ENCODE measurements around the gene MEF2A. TPM values are rescaled to one million over a fixed set of nuclear protein-coding genes. Genes with fewer than 3 reads are reported as not detected.
"Not testable (repeated sequence)": the region's sequence is repeated elsewhere in the genome, so short reads cannot be mapped to it uniquely, and the experiment has no call there.

Gene MEF2A
- total RNA-seq, 1 donor from 2014 or later = 61.9 TPM

DNA sequence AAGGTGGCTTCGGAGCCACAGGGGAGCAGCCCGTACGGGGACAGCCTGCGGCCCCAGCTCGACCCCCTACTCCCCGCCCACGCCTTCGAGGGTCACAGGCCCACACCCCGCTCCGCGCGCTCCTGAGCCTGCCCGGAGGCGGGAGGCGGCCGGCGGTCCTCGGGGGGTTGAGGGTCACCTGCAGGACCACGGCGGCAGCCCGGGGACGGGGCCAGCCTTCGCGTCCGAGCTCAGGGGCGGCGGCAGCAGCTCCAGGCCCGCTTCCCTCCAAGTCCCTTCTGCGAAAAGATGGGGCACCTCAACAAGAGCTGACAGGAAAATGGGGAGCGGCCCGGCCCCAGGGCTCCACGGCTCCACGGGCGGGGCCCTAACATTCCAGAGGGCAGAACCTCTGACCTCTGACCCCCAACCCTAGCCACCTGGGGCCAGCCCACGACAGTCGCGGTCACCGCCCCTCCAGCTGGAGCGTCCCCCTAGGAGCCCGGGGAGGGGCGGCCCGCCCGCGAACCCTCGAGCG lies 167.0 kb downstream of the MEF2A start:
- Histone ChIP-seq H3F3A (ENCODE audit: low read depth) (peaks cover 5% of the 10 kb centered on the region), H3K79me2 (ENCODE audit: low read depth) (peaks cover 19% of the 10 kb centered on the region), H4K20me1 (ENCODE audit: low read depth) (peaks cover 29% of the 10 kb centered on the region), H3K4me2 (peak overlapping the region; percentile 88), H3K27me3 (peaks cover 14% of the 10 kb centered on the region), H2AFZ (replicated peaks) (peak overlapping the region; percentile 71), H3K36me3 (no peaks in the 10 kb centered on the region), H3K4me3 (peak overlapping the region; percentile 73), H3K9ac (peak overlapping the region; percentile 51), H3K4me1 (peaks cover 13% of the 10 kb centered on the region), H3K9me3 (ENCODE audit: low read depth) (no peaks in the 10 kb centered on the region), H3K27ac (no peak overlapping the region)
- Mint-ChIP-seq H3K27ac (no peak overlapping the region), H3K9me3 (no peaks in the 10 kb centered on the region), H3K4me3 (peak overlapping the region; percentile 93), H3K4me1 (peaks cover 28% of the 10 kb centered on the region), H3K27me3 (ENCODE audit: insufficient read depth, low read depth) (no peaks in the 10 kb centered on the region), H3K36me3 (no peaks in the 10 kb centered on the region)
- TF ChIP-seq EZH2 (IDR thresholded peaks at IDR 0.05) (no peak), EZH2phosphoT487 (IDR thresholded peaks at IDR 0.05) (no peak), CTCF (IDR thresholded peaks at IDR 0.05) (no peak)
- DNase-seq (ENCODE audit: low spot score) = peak; percentile 63

DNA sequence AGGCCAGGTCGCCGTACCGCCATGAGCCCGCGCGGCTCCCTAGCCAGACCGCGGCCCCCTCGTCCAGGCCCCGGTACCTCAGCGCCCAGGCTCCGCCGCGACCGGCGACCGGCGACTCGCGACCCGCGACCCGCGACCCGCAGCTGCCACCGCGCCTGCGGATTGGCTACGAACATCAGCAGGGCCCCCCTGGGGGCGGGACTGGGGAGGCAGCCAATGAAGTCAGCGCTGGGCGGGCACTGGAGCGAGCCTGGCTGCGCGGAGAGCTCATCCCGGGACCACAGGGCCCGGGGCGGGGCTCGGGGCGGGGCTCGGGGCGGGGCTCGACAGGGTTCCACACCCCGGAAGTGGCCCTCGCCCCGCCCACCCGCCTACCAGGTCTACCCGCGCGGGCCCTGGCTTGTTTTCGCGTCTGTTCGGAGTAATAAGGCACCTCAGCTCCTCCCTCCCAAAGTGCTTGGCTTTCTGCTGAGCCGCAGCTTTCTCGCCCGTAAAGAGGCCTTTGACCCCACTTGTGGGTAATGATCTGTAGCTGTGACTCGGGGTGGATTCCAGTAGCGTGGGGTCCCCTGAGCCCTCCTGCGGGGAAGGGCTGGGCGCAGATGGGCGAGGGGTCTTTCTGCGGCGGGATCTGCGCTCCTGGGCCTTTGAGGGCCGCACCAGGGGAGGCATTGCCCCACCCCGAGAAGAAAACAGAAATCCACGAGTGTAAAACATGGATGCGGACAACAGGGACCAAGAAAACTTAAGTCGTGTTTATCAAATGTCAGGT lies 167.7 kb downstream of the MEF2A start, which contains the start of gene LYSMD4:
TSS of gene LYSMD4 (minus strand) at position 170 of the 772 bp plus-strand sequence. CDS start 1,438 bp downstream, outside the sequence.
- H3K9ac ChIP-seq = peak within 1 kb of the TSS; percentile 51

DNA sequence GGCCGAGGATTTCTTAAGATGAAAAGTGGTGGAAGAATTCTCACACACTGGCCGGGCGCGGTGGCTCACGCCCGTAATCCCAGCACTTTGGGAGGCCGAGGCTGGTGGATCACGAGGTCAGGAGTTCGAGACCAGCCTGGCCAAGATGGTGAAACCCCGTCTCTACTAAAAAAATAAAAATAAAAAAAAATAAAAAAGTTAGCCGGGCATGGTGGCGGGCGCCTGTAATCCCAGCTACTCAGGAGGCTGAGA lies 168.2 kb downstream of the MEF2A start:
- Histone ChIP-seq H3K4me1 (peaks cover 13% of the 10 kb centered on the region), H3K4me2 (peak overlapping the region; percentile 73), H3K79me2 (ENCODE audit: low read depth) (peaks cover 19% of the 10 kb centered on the region), H3K27me3 (peaks cover 14% of the 10 kb centered on the region), H4K20me1 (ENCODE audit: low read depth) (peaks cover 29% of the 10 kb centered on the region), H3K4me3 (peak overlapping the region; percentile 73)
- H3K36me3 ChIP-seq; H3K27ac ChIP-seq; H3K27ac Mint-ChIP-seq; H3K27me3 Mint-ChIP-seq (ENCODE audit: insufficient read depth, low read depth); H3K9me3 Mint-ChIP-seq; H3F3A ChIP-seq (ENCODE audit: low read depth); DNase-seq (ENCODE audit: low spot score); H3K9me3 ChIP-seq (ENCODE audit: low read depth); H2AFZ ChIP-seq (replicated peaks); H3K9ac ChIP-seq; H3K36me3 Mint-ChIP-seq: not testable (repeated sequence)
- Mint-ChIP-seq H3K4me3 (peak overlapping the region; percentile 84), H3K4me1 (peaks cover 28% of the 10 kb centered on the region)

More for the DNA sequence above, 167.7 kb downstream of the MEF2A start, which contains the start of gene LYSMD4:
- peak within 1 kb of the TSS; percentile 73 for H3K4me3 ChIP-seq
- no peaks in the 10 kb centered on the region for H3K36me3 Mint-ChIP-seq
- no peaks in the 10 kb centered on the region for H3K27me3 Mint-ChIP-seq (ENCODE audit: insufficient read depth, low read depth)
- H3K4me1 Mint-ChIP-seq = peaks cover 28% of the 10 kb centered on the region
- H3K36me3 ChIP-seq = no peaks in the 10 kb centered on the region
- peak; percentile 99 for DNase-seq (ENCODE audit: low spot score)
- H3K27ac ChIP-seq = no peak within 1 kb of the TSS
- peaks cover 13% of the 10 kb centered on the region for H3K4me1 ChIP-seq
- H3K4me3 Mint-ChIP-seq = peak within 1 kb of the TSS; percentile 93
- H3F3A ChIP-seq (ENCODE audit: low read depth) = peaks cover 5% of the 10 kb centered on the region
- H4K20me1 ChIP-seq (ENCODE audit: low read depth) = peaks cover 29% of the 10 kb centered on the region
- TF ChIP-seq EZH2 (IDR thresholded peaks at IDR 0.05) = no peak
- TF ChIP-seq EZH2phosphoT487 (IDR thresholded peaks at IDR 0.05) = no peak
- no peak for TF ChIP-seq CTCF (IDR thresholded peaks at IDR 0.05)
- peaks cover 14% of the 10 kb centered on the region for H3K27me3 ChIP-seq
- H3K27ac Mint-ChIP-seq = peak within 1 kb of the TSS; percentile 72
- no peaks in the 10 kb centered on the region for H3K9me3 Mint-ChIP-seq
- peak within 1 kb of the TSS; percentile 88 for H3K4me2 ChIP-seq
- H3K79me2 ChIP-seq (ENCODE audit: low read depth) = peaks cover 19% of the 10 kb centered on the region
- H2AFZ ChIP-seq (replicated peaks) = peak within 1 kb of the TSS; percentile 74
- H3K9me3 ChIP-seq (ENCODE audit: low read depth) = no peaks in the 10 kb centered on the region

DNA sequence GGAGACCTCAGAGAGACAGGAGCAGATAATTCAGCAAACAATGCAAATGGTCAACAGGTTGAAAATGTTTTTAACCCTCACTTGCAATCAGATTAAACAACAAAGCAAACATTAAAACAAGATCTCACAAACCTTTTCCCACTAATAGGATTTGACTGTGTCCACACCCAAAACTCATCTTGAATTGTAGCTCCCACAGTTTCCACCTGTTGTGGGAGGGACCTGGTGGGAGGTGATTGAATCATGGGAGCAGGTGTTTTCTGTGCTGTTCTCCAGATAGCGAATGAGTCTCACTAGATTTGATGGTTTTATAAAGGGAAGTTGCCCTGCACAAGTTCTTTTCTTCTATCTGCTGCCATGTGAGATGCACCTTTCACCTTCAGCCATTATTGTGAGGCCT lies 168.8 kb downstream of the MEF2A start:
- H3K9me3 Mint-ChIP-seq = no peaks in the 10 kb centered on the region
- peaks cover 28% of the 10 kb centered on the region for H3K4me1 Mint-ChIP-seq
- H3K4me3 Mint-ChIP-seq = peak overlapping the region; percentile 74

More for the DNA sequence above, 168.8 kb downstream of the MEF2A start:
- no peaks in the 10 kb centered on the region for H3K36me3 Mint-ChIP-seq
- no peaks in the 10 kb centered on the region for H3K9me3 ChIP-seq (ENCODE audit: low read depth)
- no peaks in the 10 kb centered on the region for H3K36me3 ChIP-seq
- peaks cover 5% of the 10 kb centered on the region for H3F3A ChIP-seq (ENCODE audit: low read depth)
- H3K27me3 Mint-ChIP-seq (ENCODE audit: insufficient read depth, low read depth) = no peaks in the 10 kb centered on the region
- H3K4me2 ChIP-seq = no peak overlapping the region
- no peak overlapping the region for H2AFZ ChIP-seq (replicated peaks)
- H3K4me3 ChIP-seq = no peak overlapping the region
- peaks cover 14% of the 10 kb centered on the region for H3K27me3 ChIP-seq
- H3K27ac ChIP-seq = no peak overlapping the region
- no peak overlapping the region for H3K27ac Mint-ChIP-seq
- no peak for DNase-seq (ENCODE audit: low spot score)
- H4K20me1 ChIP-seq (ENCODE audit: low read depth) = peaks cover 29% of the 10 kb centered on the region
- H3K79me2 ChIP-seq (ENCODE audit: low read depth) = peaks cover 19% of the 10 kb centered on the region
- H3K4me1 ChIP-seq = peaks cover 13% of the 10 kb centered on the region
- TF ChIP-seq CTCF (IDR thresholded peaks at IDR 0.05) (no peak), EZH2phosphoT487 (IDR thresholded peaks at IDR 0.05) (no peak), EZH2 (IDR thresholded peaks at IDR 0.05) (no peak)
- no peak overlapping the region for H3K9ac ChIP-seq
